OCI-LY7 (cell line): ENCODE results near the gene NOM1. TPM values are rescaled to one million over a fixed set of nuclear protein-coding genes. Genes with fewer than 3 reads are reported as not detected.

Experiments
- BruUV-seq: library from RNA; stranded (reverse); fragments of 400-500 nt; replicated peaks from 2 replicates; lab custom pipeline; 2021; lab: Mats Ljungman, UMichigan
- CTCF ChIA-PET: fragments of 300-600 bp; sonication (Branson Sonifier 250); formaldehyde crosslinking; loops from one replicate; lab custom pipeline; 2022; ENCODE audit warnings: antibody characterized with exemption; ENCODE audit not compliant: unreplicated experiment; lab: Charles Lee
- POLR2A ChIA-PET: fragments of 300-600 bp; sonication (Branson Sonifier 250); formaldehyde crosslinking; loops from one replicate; lab custom pipeline; 2022; ENCODE audit warnings: antibody characterized with exemption; lab: Charles Lee
- DNase-seq: peaks from one replicate; pipeline ENCODE4 v3.0.0-alpha.2; 2015; ENCODE audit warnings: low spot score
- H2AFZ ChIP-seq: fragments of 200-600 bp; sonication (generic), shearing (Covaris generic); 2 replicates; pipeline ENCODE4 v1.6.1; 2014; ENCODE audit warnings: mild to moderate bottlenecking, antibody characterized with exemption, low read length, moderate library complexity
- H3K27ac ChIP-seq: fragments of 200-600 bp; sonication (generic); 2 replicates; pipeline ENCODE4 v1.5.1; 2014; ENCODE audit warnings: mixed run types, low read depth, mild to moderate bottlenecking, moderate library complexity, low read length, inconsistent platforms; ENCODE audit not compliant: poor library complexity, severe bottlenecking
- H3K36me3 ChIP-seq: fragments of 200-600 bp; sonication (generic); 2 replicates; pipeline ENCODE4 v1.6.1; 2014; ENCODE audit warnings: mild to moderate bottlenecking, antibody characterized with exemption, low read length, moderate library complexity, mixed read lengths; ENCODE audit not compliant: insufficient read depth
- H3K4me1 ChIP-seq: fragments of 200-600 bp; sonication (generic); 2 replicates; pipeline ENCODE4 v1.5.1; 2014; ENCODE audit warnings: mild to moderate bottlenecking, low read length; ENCODE audit not compliant: insufficient read depth, poor library complexity, severe bottlenecking
- H3K4me2 ChIP-seq: fragments of 200-600 bp; sonication (generic); 2 replicates; pipeline ENCODE4 v1.6.1; 2014; ENCODE audit warnings: mild to moderate bottlenecking, low read length
- H3K4me3 ChIP-seq: fragments of 200-600 bp; sonication (generic); 2 replicates; pipeline ENCODE4 v1.5.1; 2014; ENCODE audit warnings: mild to moderate bottlenecking, low read depth, low read length; ENCODE audit not compliant: poor library complexity, severe bottlenecking
- H3K79me2 ChIP-seq: fragments of 200-600 bp; sonication (generic); 2 replicates; pipeline ENCODE4 v1.6.1; 2016; ENCODE audit warnings: low read depth, mild to moderate bottlenecking, low read length, moderate library complexity, mixed read lengths; ENCODE audit not compliant: insufficient read depth
- H3K9me2 ChIP-seq: fragments of 200-600 bp; sonication (generic); 2 replicates; pipeline ENCODE4 v1.6.1; 2016; ENCODE audit warnings: mild to moderate bottlenecking, low read length, mixed read lengths; ENCODE audit not compliant: insufficient read depth
- H3K9me3 ChIP-seq: fragments of 200-600 bp; sonication (generic); 2 replicates; pipeline ENCODE4 v1.6.1; 2014; ENCODE audit warnings: mild to moderate bottlenecking, mixed run types, low read length, mixed read lengths
- H4K20me1 ChIP-seq: fragments of 200-600 bp; sonication (generic); 2 replicates; pipeline ENCODE4 v1.6.1; 2014; ENCODE audit warnings: mild to moderate bottlenecking, antibody characterized with exemption, low read length, moderate library complexity, mixed read lengths; ENCODE audit not compliant: insufficient read depth
- EZH2phosphoT487 ChIP-seq: fragments of 200-600 bp; sonication (generic); IDR thresholded peaks from 2 replicates; pipeline ENCODE4 v1.6.1; 2018; ENCODE audit warnings: low read depth, borderline replicate concordance, mild to moderate bottlenecking, mixed run types, antibody characterized with exemption, low read length, moderate library complexity, mixed read lengths
- intact Hi-C: fragments of 100-400 bp; cut with micrococcal nuclease; formaldehyde crosslinking; loops from one replicate; pipeline ENCODE4 v1.10.0; 2022; ENCODE audit not compliant: unreplicated experiment
- total RNA-seq, 2 experiments: library from RNA; depleted of rRNA in 1 of 2; stranded (reverse); fragments of >200 nt in 1 of 2; shearing (Covaris generic) in 1 of 2; gene quantifications; 2 replicates each; pipeline ENCODE4 v1.2.3, GENCODE V29; 2014 to 2022
- TF ChIP-seq, protein P1 (sequence below): fragments of 200-600 bp; sonication (generic); conservative IDR thresholded peaks from 2 replicates; pipeline ENCODE4 v1.5.1; 2014; ENCODE audit warnings: mild to moderate bottlenecking, antibody characterized with exemption, low read length, moderate library complexity, mixed read lengths

Gene NOM1
- total RNA-seq, 2 experiments from 2014 or later = 40.2 to 59.9 TPM

DNA sequence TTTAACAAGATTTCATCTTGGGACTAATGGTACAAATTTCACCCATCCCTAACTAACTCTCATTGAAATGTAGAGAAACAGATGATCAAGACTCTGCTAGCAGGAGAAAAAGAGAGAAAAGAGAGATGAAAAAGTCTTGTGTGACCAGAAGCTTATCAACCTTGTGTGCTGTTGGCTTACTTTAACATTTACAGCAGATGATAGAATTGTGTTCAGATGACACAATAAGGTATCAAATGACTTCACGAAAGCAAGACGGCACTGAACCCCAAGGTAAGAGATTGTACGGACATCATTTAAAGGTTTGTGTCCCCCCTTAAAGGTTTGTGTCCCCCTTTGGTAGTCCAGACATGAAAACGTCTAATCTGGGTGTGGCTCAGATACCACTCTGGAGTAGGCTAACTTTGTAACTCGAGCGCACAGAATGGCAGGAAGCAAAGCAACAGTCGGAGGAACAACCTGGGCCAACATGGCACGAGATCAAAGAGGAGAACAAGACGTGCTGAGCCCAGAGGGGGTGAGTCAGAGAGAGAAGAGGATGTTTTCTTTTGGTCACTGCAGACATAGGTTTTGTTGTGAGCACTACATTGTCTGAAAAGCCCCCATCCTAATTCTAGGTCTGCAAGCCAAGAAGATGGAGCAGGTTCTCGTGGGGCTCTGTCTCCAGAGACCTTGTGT lies 46.1 kb upstream of the NOM1 start:
- intact Hi-C loops = no loop called here
- POLR2A ChIA-PET = no interaction called here
- no peaks in the 10 kb centered on the region for H3K9me3 ChIP-seq
- H3K4me1 ChIP-seq = no peaks in the 10 kb centered on the region
- H3K79me2 ChIP-seq = no peaks in the 10 kb centered on the region
- CTCF ChIA-PET = no interaction called here
- TF ChIP-seq, protein P1, sequence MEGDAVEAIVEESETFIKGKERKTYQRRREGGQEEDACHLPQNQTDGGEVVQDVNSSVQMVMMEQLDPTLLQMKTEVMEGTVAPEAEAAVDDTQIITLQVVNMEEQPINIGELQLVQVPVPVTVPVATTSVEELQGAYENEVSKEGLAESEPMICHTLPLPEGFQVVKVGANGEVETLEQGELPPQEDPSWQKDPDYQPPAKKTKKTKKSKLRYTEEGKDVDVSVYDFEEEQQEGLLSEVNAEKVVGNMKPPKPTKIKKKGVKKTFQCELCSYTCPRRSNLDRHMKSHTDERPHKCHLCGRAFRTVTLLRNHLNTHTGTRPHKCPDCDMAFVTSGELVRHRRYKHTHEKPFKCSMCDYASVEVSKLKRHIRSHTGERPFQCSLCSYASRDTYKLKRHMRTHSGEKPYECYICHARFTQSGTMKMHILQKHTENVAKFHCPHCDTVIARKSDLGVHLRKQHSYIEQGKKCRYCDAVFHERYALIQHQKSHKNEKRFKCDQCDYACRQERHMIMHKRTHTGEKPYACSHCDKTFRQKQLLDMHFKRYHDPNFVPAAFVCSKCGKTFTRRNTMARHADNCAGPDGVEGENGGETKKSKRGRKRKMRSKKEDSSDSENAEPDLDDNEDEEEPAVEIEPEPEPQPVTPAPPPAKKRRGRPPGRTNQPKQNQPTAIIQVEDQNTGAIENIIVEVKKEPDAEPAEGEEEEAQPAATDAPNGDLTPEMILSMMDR = no peak
- no peak for TF ChIP-seq EZH2phosphoT487
- no peak overlapping the region for H3K4me2 ChIP-seq
- H3K4me3 ChIP-seq = no peak overlapping the region
- H3K27ac ChIP-seq = no peak overlapping the region
- BruUV-seq = no TSS peak
- no peak for DNase-seq
- no peaks in the 10 kb centered on the region for H3K9me2 ChIP-seq
- no peaks in the 10 kb centered on the region for H4K20me1 ChIP-seq
- H2AFZ ChIP-seq = no peak overlapping the region
- H3K36me3 ChIP-seq = no peaks in the 10 kb centered on the region

DNA sequence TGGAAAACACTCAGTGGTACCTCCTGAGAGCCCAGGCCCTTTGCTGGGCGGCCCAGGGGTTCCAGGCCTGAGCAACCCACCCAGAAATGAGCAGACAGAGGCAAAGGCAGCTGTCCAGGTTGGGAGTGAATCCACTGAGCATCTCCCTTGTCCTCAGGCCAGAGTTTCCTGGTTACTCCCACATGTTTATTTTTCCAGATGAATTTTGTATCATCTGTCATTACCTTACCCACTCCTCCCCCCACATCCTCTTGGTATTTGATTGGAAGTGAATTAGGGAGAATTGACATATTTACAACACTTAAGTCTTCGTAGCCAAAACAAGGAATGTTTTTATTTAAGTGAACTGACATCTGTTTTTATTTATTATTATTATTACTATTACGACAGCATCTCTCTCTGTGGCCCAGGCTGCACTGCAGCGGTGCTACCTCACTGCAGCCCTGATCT lies 43.3 kb upstream of the NOM1 start:
- no peaks in the 10 kb centered on the region for H3K9me3 ChIP-seq
- BruUV-seq = no TSS peak
- POLR2A ChIA-PET = interaction anchor here (1.1 to 2.0 kb wide), 3 partner anchors 10 to 20 kb away, joined by 3 to 6 read pairs (median 5); partner anchors contain the start of gene LMBR1

More for the DNA sequence above, 43.3 kb upstream of the NOM1 start:
- no peak overlapping the region for H2AFZ ChIP-seq
- H3K9me2 ChIP-seq = no peaks in the 10 kb centered on the region
- no peaks in the 10 kb centered on the region for H3K4me1 ChIP-seq
- no peak for DNase-seq
- intact Hi-C loops = loop anchor here (5.0 kb wide), 1 partner anchor 41 kb away; the partner anchor contains the start of gene NOM1
- CTCF ChIA-PET = no interaction called here
- H3K79me2 ChIP-seq = no peaks in the 10 kb centered on the region
- no peak overlapping the region for H3K4me3 ChIP-seq
- TF ChIP-seq, protein P1 = no peak
- TF ChIP-seq EZH2phosphoT487 = no peak
- no peaks in the 10 kb centered on the region for H4K20me1 ChIP-seq
- no peak overlapping the region for H3K27ac ChIP-seq
- H3K4me2 ChIP-seq = no peak overlapping the region
- no peaks in the 10 kb centered on the region for H3K36me3 ChIP-seq
